K562 (cell line): ENCODE measurements around the gene ENTPD3. TPM values are rescaled to one million over a fixed set of nuclear protein-coding genes. Genes with fewer than 3 reads are reported as not detected.

ENCODE experiments used
- JUN ChIP-seq, 2 experiments: sonication (generic) in 1 of 2; formaldehyde crosslinking in 1 of 2; IDR thresholded peaks; 2 replicates each; pipeline versions ENCODE4 v1.6.1 to v1.8.0; 2012 to 2022; ENCODE audit warnings: borderline replicate concordance in 2 of 2, mild to moderate bottlenecking in 2 of 2, improper control_type of control experiment in 1 of 2, low read depth in 1 of 2, low read length in 1 of 2, missing genetic modification reagents in 1 of 2
- LARP7 ChIP-seq: fragments of 450-650 bp; IDR thresholded peaks from 2 replicates; pipeline ENCODE4 v1.6.1; 2016
- MAX ChIP-seq: sonication (generic); formaldehyde crosslinking; IDR thresholded peaks from 2 replicates; pipeline ENCODE4 v1.9.0; 2022; ENCODE audit warnings: mild to moderate bottlenecking, missing genetic modification reagents
- MYC ChIP-seq, 2 experiments: fragments of 250-450 bp in 1 of 2; sonication (Bioruptor Pico) in 1 of 2; IDR thresholded peaks; 2 replicates each; pipeline versions ENCODE4 v1.5.1 to v1.6.1; 2012 to 2021; ENCODE audit warnings: low read depth in 2 of 2, borderline replicate concordance in 1 of 2, improper control_type of control experiment in 1 of 2, low read length in 1 of 2, mild to moderate bottlenecking in 1 of 2, moderate library complexity in 1 of 2
- NFRKB ChIP-seq: fragments of 450-650 bp; IDR thresholded peaks from 2 replicates; pipeline ENCODE4 v1.6.1; 2016; ENCODE audit warnings: low read depth
- NKRF ChIP-seq: fragments of 450-650 bp; IDR thresholded peaks from 2 replicates; pipeline ENCODE4 v1.6.1; 2016; ENCODE audit warnings: borderline replicate concordance
- POLR2AphosphoS2 ChIP-seq: IDR thresholded peaks from 2 replicates; pipeline ENCODE4 v1.6.1; 2012; ENCODE audit warnings: low read length, improper control_type of control experiment
- PTBP1 ChIP-seq: fragments of 200-400 bp; formaldehyde crosslinking; IDR thresholded peaks from 2 replicates; pipeline ENCODE4 v1.6.1; 2017; ENCODE audit warnings: low read depth, low read length
- RAD21 ChIP-seq, 2 experiments: fragments of 250-450 bp in 1 of 2; fragments of 450-650 bp in 1 of 2; sonication (Bioruptor Pico) in 1 of 2; formaldehyde crosslinking in 1 of 2; IDR thresholded peaks in 1 of 2; conservative IDR thresholded peaks in 1 of 2; 2 replicates each; pipeline versions ENCODE4 v1.4.0 to v1.8.0; 2020 to 2022; ENCODE audit warnings: mild to moderate bottlenecking in 2 of 2, moderate library complexity in 1 of 2
- SUPT5H ChIP-seq: fragments of 450-650 bp; IDR thresholded peaks from 2 replicates; pipeline ENCODE4 v1.6.1; 2016
- TCF15 ChIP-seq: fragments of 250-450 bp; sonication (Bioruptor Pico); IDR thresholded peaks from 2 replicates; pipeline ENCODE4 v1.8.0; 2022; ENCODE audit warnings: moderate library complexity, mild to moderate bottlenecking, inconsistent platforms
- TEAD2 ChIP-seq: fragments of 450-650 bp; IDR thresholded peaks from 2 replicates; pipeline ENCODE4 v1.6.1; 2016; ENCODE audit warnings: missing genetic modification characterization, control low read depth, missing compliant biosample characterization
- ZNF76 ChIP-seq: fragments of 250-450 bp; sonication (Bioruptor Pico); IDR thresholded peaks from 2 replicates; pipeline ENCODE4 v1.4.0; 2020; ENCODE audit warnings: mild to moderate bottlenecking, moderate library complexity, borderline replicate concordance
- polyA plus RNA-seq, 8 experiments: library from polyadenylated mRNA; depleted of rRNA in 4 of 8; stranded (reverse) in 5 of 8; unstranded in 3 of 8; fragments of >200 nt; fragmentation: Nextera tagmentation in 2 of 8; fragmentation: Illumina TruSeq in 1 of 8; extraction: Ambion mirVana in 2 of 8; extraction: Trizol in 1 of 8; gene quantifications; 2 replicates each; pipeline versions ENCODE4 v1.2.1 to v1.2.3, GENCODE V29; 2011 to 2014; ENCODE audit warnings: inconsistent platforms in 1 of 8, missing spikeins in 1 of 8
- total RNA-seq, 7 experiments: library from RNA; depleted of rRNA in 6 of 7; stranded (reverse); fragments of >200 nt in 6 of 7; fragmentation: Illumina TruSeq in 2 of 7; extraction: Trizol in 2 of 7; gene quantifications; 2 replicates each; pipeline versions ENCODE4 v1.2.1 to v1.2.3, GENCODE V29; 2011 to 2021; ENCODE audit warnings: low replicate concordance in 1 of 7
- TF ChIP-seq, protein P1 (sequence below): fragments of 450-650 bp; formaldehyde crosslinking; conservative IDR thresholded peaks from 2 replicates; pipeline ENCODE4 v1.4.0; 2022; ENCODE audit warnings: mild to moderate bottlenecking, missing genetic modification characterization

Gene ENTPD3
- total and polyA plus RNA-seq, 9 of the 15 experiments (the other 6 are each of a cell fraction or from before 2014, with no cell fraction given), result 0.23 to 2.1 (median 0.58) TPM

- TF ChIP-seq MAX (CRISPR knock-in tag), result peak; percentile 97
- TF ChIP-seq RAD21 (CRISPR knock-in tag; conservative IDR thresholded peaks at IDR 0.05 in 1 of 2, IDR thresholded peaks at IDR 0.05 in 1 of 2), result peak in 1 of 2 experiments; percentile 6; a peak in 1 of 4 replicates
- peak; percentile 99 for TF ChIP-seq SUPT5H
- peak; percentile 59; the same call in 1 of the 2 replicates for TF ChIP-seq PTBP1
- TF ChIP-seq POLR2AphosphoS2, result peak; percentile 90; the same call in 1 of the 2 replicates
- peak; percentile 90 for TF ChIP-seq NKRF
- TF ChIP-seq, protein P1, sequence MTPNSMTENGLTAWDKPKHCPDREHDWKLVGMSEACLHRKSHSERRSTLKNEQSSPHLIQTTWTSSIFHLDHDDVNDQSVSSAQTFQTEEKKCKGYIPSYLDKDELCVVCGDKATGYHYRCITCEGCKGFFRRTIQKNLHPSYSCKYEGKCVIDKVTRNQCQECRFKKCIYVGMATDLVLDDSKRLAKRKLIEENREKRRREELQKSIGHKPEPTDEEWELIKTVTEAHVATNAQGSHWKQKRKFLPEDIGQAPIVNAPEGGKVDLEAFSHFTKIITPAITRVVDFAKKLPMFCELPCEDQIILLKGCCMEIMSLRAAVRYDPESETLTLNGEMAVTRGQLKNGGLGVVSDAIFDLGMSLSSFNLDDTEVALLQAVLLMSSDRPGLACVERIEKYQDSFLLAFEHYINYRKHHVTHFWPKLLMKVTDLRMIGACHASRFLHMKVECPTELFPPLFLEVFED (CRISPR knock-in tag), result 0 out of 2 replicates have a peak, but pooled peaks have one; percentile 10
- no peak for TF ChIP-seq TEAD2 (tag)
- peak; percentile 99 for TF ChIP-seq MYC (IDR thresholded peaks at IDR 0.05; ENCODE audit: low read depth, low read length)
- TF ChIP-seq MYC (CRISPR knock-in tag; IDR thresholded peaks at IDR 0.05; ENCODE audit: borderline replicate concordance, low read depth), result peak; percentile 88; the same call in 1 of the 2 replicates
- no peak for TF ChIP-seq TCF15 (CRISPR knock-in tag)
- TF ChIP-seq JUN (IDR thresholded peaks at IDR 0.05; ENCODE audit: borderline replicate concordance, low read depth, low read length), result peak; percentile 56; the same call in 1 of the 2 replicates
- no peak; the same call in 1 of the 2 replicates for TF ChIP-seq JUN (CRISPR knock-in tag; IDR thresholded peaks at IDR 0.05; ENCODE audit: borderline replicate concordance)
- peak; percentile 56; the same call in 1 of the 2 replicates for TF ChIP-seq LARP7
- no peak for TF ChIP-seq ZNF76 (CRISPR knock-in tag)
- peak; percentile 98 for TF ChIP-seq NFRKB
Observed at GRCh38 chr3:40456940-40457823, 70.2 kb downstream of the ENTPD3 start, which contains the start of gene RPL14 (continued).
